Tibial artery (tissue), 4 donors: ENCODE results near the gene MICOS13.

Experiments used
- DNase-seq, 2 donors: peaks; one replicate each; pipeline ENCODE4 v3.0.0-alpha.2; 2019
- H3K27ac ChIP-seq, 2 donors: fragments of 200-600 bp; sonication (generic) in 1 of 2; 1 replicate in 1 of 2; 2 replicates in 1 of 2; pipeline ENCODE4 v1.5.1; 2018 to 2019; ENCODE audit warnings: mild to moderate bottlenecking in 1 of 2
- H3K27me3 ChIP-seq, 2 donors: fragments of 200-600 bp; sonication (generic) in 1 of 2; one replicate each; pipeline versions ENCODE4 v1.5.1 to v1.6.0; 2016 to 2019
- H3K36me3 ChIP-seq, 3 donors: fragments of 200-600 bp; sonication (generic) in 2 of 3; one replicate each; pipeline ENCODE4 v1.5.1; 2016 to 2019; ENCODE audit warnings: mild to moderate bottlenecking in 2 of 3
- H3K4me1 ChIP-seq, 4 donors: fragments of 200-600 bp; sonication (generic) in 2 of 4; 1 replicate in 3 of 4; 2 replicates in 1 of 4; pipeline ENCODE4 v1.5.1; 2016 to 2019
- H3K4me3 ChIP-seq, 2 donors: fragments of 200-600 bp; sonication (generic) in 1 of 2; 1 replicate in 1 of 2; 2 replicates in 1 of 2; pipeline ENCODE4 v1.5.1; 2018 to 2019; ENCODE audit warnings: mild to moderate bottlenecking in 2 of 2
- H3K9me3 ChIP-seq, 3 donors: fragments of 200-600 bp; sonication (generic) in 1 of 3; one replicate each; pipeline ENCODE4 v1.5.1; 2016 to 2019
- intact Hi-C: fragments of 100-400 bp; cut with DNase I; formaldehyde crosslinking; loops from one replicate; pipeline ENCODE4 v1.15.0; 2023; ENCODE audit warnings: low total_unique reads
- TF ChIP-seq, protein P1 (sequence below), 2 experiments: fragments of 200-600 bp in 1 of 2; fragments of 450-650 bp in 1 of 2; IDR thresholded peaks; one replicate each; pipeline ENCODE4 v1.5.1; 2017 to 2019; ENCODE audit warnings: antibody characterized with exemption in 2 of 2, mild to moderate bottlenecking in 1 of 2, moderate library complexity in 1 of 2

MICOS13 gene

DNA sequence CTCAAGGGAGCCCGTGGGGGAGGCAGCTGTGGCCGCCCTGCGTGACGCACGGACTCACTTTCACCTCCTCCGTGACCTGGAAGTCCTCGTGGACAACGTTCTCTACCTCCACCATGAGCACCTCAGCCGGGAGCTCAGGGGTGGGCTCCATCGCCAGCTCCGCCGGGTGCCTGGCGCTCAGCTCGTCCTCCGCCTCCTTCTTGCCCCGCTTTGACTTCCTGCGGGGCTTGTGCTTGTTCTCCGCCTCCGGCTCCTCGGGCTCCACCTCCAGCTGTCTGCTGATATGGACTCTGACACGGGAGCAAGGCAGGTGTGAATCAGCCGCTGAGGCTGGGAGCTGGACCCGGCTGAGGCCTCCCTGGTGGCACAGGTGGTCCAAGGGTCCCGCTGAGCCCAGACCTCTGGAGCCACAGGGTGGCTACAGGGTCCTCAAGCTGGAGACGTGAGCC, 31.4 kb upstream of the MICOS13 start:
- no peak for DNase-seq
- no peaks in the 10 kb centered on the region for H3K9me3 ChIP-seq
- no peaks in the 10 kb centered on the region for H3K27me3 ChIP-seq
- no peak overlapping the region for H3K27ac ChIP-seq
- no peak overlapping the region for H3K4me3 ChIP-seq
- TF ChIP-seq, protein P1, sequence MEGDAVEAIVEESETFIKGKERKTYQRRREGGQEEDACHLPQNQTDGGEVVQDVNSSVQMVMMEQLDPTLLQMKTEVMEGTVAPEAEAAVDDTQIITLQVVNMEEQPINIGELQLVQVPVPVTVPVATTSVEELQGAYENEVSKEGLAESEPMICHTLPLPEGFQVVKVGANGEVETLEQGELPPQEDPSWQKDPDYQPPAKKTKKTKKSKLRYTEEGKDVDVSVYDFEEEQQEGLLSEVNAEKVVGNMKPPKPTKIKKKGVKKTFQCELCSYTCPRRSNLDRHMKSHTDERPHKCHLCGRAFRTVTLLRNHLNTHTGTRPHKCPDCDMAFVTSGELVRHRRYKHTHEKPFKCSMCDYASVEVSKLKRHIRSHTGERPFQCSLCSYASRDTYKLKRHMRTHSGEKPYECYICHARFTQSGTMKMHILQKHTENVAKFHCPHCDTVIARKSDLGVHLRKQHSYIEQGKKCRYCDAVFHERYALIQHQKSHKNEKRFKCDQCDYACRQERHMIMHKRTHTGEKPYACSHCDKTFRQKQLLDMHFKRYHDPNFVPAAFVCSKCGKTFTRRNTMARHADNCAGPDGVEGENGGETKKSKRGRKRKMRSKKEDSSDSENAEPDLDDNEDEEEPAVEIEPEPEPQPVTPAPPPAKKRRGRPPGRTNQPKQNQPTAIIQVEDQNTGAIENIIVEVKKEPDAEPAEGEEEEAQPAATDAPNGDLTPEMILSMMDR (IDR thresholded peaks at IDR 0.05), result no peak
- no peaks in the 10 kb centered on the region for H3K4me1 ChIP-seq
- intact Hi-C loops, result no loop called here
- H3K36me3 ChIP-seq, result peaks cover 40 to 75% (median 66%) of the 10 kb centered on the region in 3 donors

GRCh38 chr19:5711025-5711424, 30.7 kb upstream of the MICOS13 start:
- TF ChIP-seq, protein P1 (IDR thresholded peaks at IDR 0.05), result no peak
- Histone ChIP-seq H3K4me1 (no peaks in the 10 kb centered on the region), H3K27ac (no peak overlapping the region), H3K36me3 (peaks cover 40 to 82% (median 73%) of the 10 kb centered on the region in 3 donors), H3K9me3 (no peaks in the 10 kb centered on the region), H3K4me3 (no peak overlapping the region), H3K27me3 (no peaks in the 10 kb centered on the region)
- intact Hi-C loops, result no loop called here
- no peak for DNase-seq

DNA sequence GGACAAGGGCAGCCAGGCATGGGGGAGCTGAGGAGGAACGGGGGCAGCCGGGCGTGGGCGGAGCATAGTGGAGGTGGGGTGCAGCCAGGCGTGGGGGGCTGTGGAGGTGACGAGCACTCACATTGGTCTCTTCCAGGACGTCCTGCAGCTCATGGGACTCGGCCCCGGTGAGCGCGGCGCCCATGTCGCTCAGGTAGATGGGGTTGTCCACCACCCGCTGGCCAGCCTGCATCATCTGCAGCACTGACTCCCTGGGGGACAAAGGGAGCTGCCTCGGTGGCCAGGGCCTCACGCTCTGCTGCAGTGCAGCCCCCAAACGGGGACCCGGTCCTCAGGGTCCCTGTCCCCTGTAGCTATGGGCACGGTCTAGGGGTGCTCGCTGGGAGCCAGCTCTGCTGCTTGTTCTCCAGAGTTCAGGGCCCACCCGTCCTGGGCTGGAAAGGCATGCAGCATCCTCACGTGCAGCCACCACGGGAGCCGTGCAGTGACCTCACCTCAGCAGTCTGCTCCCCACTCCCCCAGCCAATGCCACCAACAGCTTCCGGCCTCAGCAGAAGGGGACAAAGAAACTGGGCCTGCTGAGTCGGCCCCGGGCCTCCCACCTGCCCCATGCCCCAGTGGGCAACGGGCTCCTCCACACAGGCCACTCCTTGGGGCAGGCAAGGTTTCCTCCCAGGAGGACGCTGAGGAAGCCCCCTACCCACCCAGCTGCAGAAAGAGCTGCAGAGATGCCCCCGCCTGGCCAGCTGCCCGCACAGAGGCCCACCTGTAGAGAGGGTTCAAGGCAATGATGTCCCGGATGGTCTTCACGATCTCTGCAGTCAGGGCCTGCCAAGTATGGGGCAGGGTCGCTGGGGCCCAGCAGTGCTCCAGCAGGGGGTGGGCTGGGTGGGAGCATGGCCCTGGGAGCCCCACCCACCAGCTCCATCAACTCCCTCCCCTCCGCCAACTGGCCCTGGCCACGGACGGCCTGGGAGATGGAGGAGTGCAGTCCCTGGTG, 27.6 kb upstream of the MICOS13 start:
- TF ChIP-seq, protein P1 (IDR thresholded peaks at IDR 0.05), result no peak
- Histone ChIP-seq H3K9me3 (no peaks in the 10 kb centered on the region), H3K36me3 (peaks cover 51 to 99% (median 88%) of the 10 kb centered on the region in 3 donors), H3K27ac (no peak overlapping the region), H3K4me3 (no peak overlapping the region), H3K27me3 (no peaks in the 10 kb centered on the region), H3K4me1 (no peaks in the 10 kb centered on the region)
- intact Hi-C loops, result no loop called here
- no peak for DNase-seq

DNA sequence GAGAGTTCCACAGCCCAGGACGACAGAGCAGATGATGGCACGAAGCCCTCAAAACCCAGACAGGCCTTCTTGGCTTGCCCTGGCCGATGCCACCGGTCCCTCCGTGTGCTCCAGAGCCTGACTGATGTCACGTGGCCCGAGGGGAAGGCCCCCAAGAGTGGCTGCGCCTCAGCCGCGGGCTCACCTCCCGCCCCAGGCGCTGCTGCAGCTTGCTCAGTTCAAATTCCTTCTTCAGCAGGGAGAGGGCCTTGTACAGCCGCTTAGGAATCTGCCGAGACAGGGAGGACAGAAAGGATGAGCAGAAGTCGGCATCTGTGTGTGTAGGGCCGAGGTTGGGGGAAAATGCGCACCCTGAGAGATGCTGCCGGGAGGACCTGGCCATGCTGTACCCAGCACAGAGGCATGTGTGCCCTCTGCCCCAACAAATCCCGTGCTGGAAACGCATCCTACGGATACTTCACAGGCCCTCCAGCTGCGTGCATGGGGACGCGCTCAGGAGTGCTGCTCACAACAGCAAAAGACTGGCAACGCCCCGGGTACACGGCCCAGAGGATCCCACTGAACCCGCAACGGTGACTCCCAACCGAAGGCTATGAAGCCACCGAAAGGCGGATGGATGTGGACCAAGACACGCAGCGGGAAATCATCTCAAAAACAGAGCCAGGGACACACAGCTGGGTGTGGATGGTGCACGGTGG, 26.7 kb upstream of the MICOS13 start:
- intact Hi-C loops, result no loop called here
- Histone ChIP-seq H3K27me3 (no peaks in the 10 kb centered on the region), H3K27ac (no peak overlapping the region), H3K36me3 (peaks cover 43 to 94% (median 83%) of the 10 kb centered on the region in 3 donors), H3K9me3 (no peaks in the 10 kb centered on the region), H3K4me1 (no peaks in the 10 kb centered on the region), H3K4me3 (no peak overlapping the region)
- TF ChIP-seq, protein P1 (IDR thresholded peaks at IDR 0.05), result no peak
- no peak for DNase-seq

GRCh38 chr19:5705552-5705951, 25.2 kb upstream of the MICOS13 start:
- H3K9me3 ChIP-seq, result no peaks in the 10 kb centered on the region
- no peak for DNase-seq
- no peaks in the 10 kb centered on the region for H3K4me1 ChIP-seq
- no peak overlapping the region for H3K4me3 ChIP-seq
- TF ChIP-seq, protein P1 (IDR thresholded peaks at IDR 0.05), result no peak
- no peaks in the 10 kb centered on the region for H3K27me3 ChIP-seq
- H3K27ac ChIP-seq, result no peak overlapping the region
- intact Hi-C loops, result no loop called here
- peaks cover 34 to 93% (median 83%) of the 10 kb centered on the region in 3 donors for H3K36me3 ChIP-seq
